Measurements from ENCODE around the gene TAF1C. TPM values are rescaled to one million over a fixed set of nuclear protein-coding genes. Genes with fewer than 3 reads are reported as not detected.

The TAF1C gene
- total and polyA plus RNA-seq, 9 of the 15 experiments (the other 6 are each of a cell fraction or from before 2014, with no cell fraction given) = 1.5 to 74.8 (median 21.0) TPM

- TF ChIP-seq ZNF57 (CRISPR knock-in tag; IDR thresholded peaks at IDR 0.05) = no peak
- TF ChIP-seq MEIS2 (IDR thresholded peaks at IDR 0.05; ENCODE audit: partially characterized antibody) = no peak
- 0 out of 2 replicates have a peak, but pooled peaks have one; percentile 39 for TF ChIP-seq TOE1 (IDR thresholded peaks at IDR 0.05; ENCODE audit: borderline replicate concordance)
- no peak for TF ChIP-seq TOE1 (CRISPR knock-in tag; IDR thresholded peaks at IDR 0.05; ENCODE audit: borderline replicate concordance, low read depth)
- peak; percentile 91; the same call in 1 of the 2 replicates for TF ChIP-seq MTA3 (IDR thresholded peaks at IDR 0.05; ENCODE audit: borderline replicate concordance)
- TF ChIP-seq GABPB2 (CRISPR knock-in tag; conservative IDR thresholded peaks at IDR 0.05) = no peak
- TF ChIP-seq MYC (IDR thresholded peaks at IDR 0.05; ENCODE audit: low read depth, low read length) = peak; percentile 94
- TF ChIP-seq MYC (CRISPR knock-in tag; IDR thresholded peaks at IDR 0.05; ENCODE audit: borderline replicate concordance, low read depth) = no peak
- TF ChIP-seq ZBTB40 (IDR thresholded peaks at IDR 0.05) = peak; percentile 99
- TF ChIP-seq ZBTB40 (CRISPR knock-in tag; IDR thresholded peaks at IDR 0.05) = no peak
- no peak for TF ChIP-seq PHF21A (IDR thresholded peaks at IDR 0.05; ENCODE audit: borderline replicate concordance, low read depth)
- TF ChIP-seq MEF2D (tag; conservative IDR thresholded peaks at IDR 0.05; ENCODE audit: low read depth) = no peak; the same call in 1 of the 2 replicates
- no peak for TF ChIP-seq HOXB6 (CRISPR knock-in tag; IDR thresholded peaks at IDR 0.05; ENCODE audit: borderline replicate concordance)
- TF ChIP-seq NFIC (IDR thresholded peaks at IDR 0.05) = peak; percentile 67
- no peak for TF ChIP-seq MCM3 (IDR thresholded peaks at IDR 0.05)
- no peak for TF ChIP-seq CBFA2T2 (conservative IDR thresholded peaks at IDR 0.05)
- TF ChIP-seq ZNF316 (IDR thresholded peaks at IDR 0.05) = no peak
- TF ChIP-seq ZBTB12 (CRISPR knock-in tag; IDR thresholded peaks at IDR 0.05) = no peak
- no peak for TF ChIP-seq TEAD2 (tag; IDR thresholded peaks at IDR 0.05)
- no peak for TF ChIP-seq TFAM (CRISPR knock-in tag; conservative IDR thresholded peaks at IDR 0.05)
- TF ChIP-seq HSF4 (CRISPR knock-in tag; IDR thresholded peaks at IDR 0.05; ENCODE audit: borderline replicate concordance) = no peak
These were observed at the start of gene TAF1C (continued) for GRCh38 chr16:84186685-84187437.
